OCI-LY1 (cell line): Measurements from ENCODE around the gene TMEM121.
A peak's percentile ranks its signal among the peaks of the same experiment; 100 is the strongest.

Experiments used
- H2AFZ ChIP-seq: fragments of 200-600 bp; sonication (generic), shearing (Covaris generic); 2 replicates; pipeline ENCODE4 v1.6.0; 2014; ENCODE audit warnings: antibody characterized with exemption, mild to moderate bottlenecking, low read length
- H3F3A ChIP-seq: fragments of 200-600 bp; sonication (generic), shearing (Covaris generic); 2 replicates; pipeline ENCODE4 v1.6.0; 2014; ENCODE audit warnings: mild to moderate bottlenecking, antibody characterized with exemption, low read length, moderate library complexity; ENCODE audit not compliant: insufficient read depth
- H3K27ac ChIP-seq: fragments of 200-600 bp; sonication (generic); 2 replicates; pipeline ENCODE4 v1.5.1; 2014; ENCODE audit warnings: low read length, mixed run types, mild to moderate bottlenecking, low read depth; ENCODE audit not compliant: poor library complexity, severe bottlenecking
- H3K27me3 ChIP-seq: fragments of 200-600 bp; sonication (generic); 2 replicates; pipeline ENCODE4 v1.6.0; 2014; ENCODE audit warnings: antibody characterized with exemption, mild to moderate bottlenecking, low read length, moderate library complexity; ENCODE audit not compliant: insufficient read depth
- H3K36me3 ChIP-seq: fragments of 200-600 bp; sonication (generic); 2 replicates; pipeline ENCODE4 v1.6.1; 2014; ENCODE audit warnings: mild to moderate bottlenecking, antibody characterized with exemption, low read length, moderate library complexity, mixed read lengths; ENCODE audit not compliant: insufficient read depth
- H3K4me1 ChIP-seq: fragments of 200-600 bp; sonication (generic); 2 replicates; pipeline ENCODE4 v1.5.1; 2014; ENCODE audit warnings: mild to moderate bottlenecking, low read length, moderate library complexity; ENCODE audit not compliant: insufficient read depth, severe bottlenecking
- H3K4me2 ChIP-seq: fragments of 200-600 bp; sonication (generic), shearing (Covaris generic); 2 replicates; pipeline ENCODE4 v1.6.1; 2014; ENCODE audit warnings: low read length
- H3K4me3 ChIP-seq: fragments of 200-600 bp; sonication (generic); 2 replicates; pipeline ENCODE4 v1.5.1; 2014; ENCODE audit warnings: low read length, low read depth, mild to moderate bottlenecking, mixed read lengths; ENCODE audit not compliant: poor library complexity, severe bottlenecking
- H3K79me2 ChIP-seq: fragments of 200-600 bp; shearing (Covaris generic); 2 replicates; pipeline ENCODE4 v1.6.1; 2016; ENCODE audit warnings: mixed run types, low read length, mixed read lengths; ENCODE audit not compliant: insufficient read depth
- H3K9ac ChIP-seq: fragments of 200-600 bp; sonication (generic), shearing (Covaris generic); 2 replicates; pipeline ENCODE4 v1.6.1; 2014; ENCODE audit warnings: mild to moderate bottlenecking, low read length, mixed read lengths
- H3K9me2 ChIP-seq: fragments of 200-600 bp; sonication (generic), shearing (Covaris generic); 2 replicates; pipeline ENCODE4 v1.6.1; 2014; ENCODE audit warnings: low read depth, mild to moderate bottlenecking, low read length, mixed read lengths
- H3K9me3 ChIP-seq: fragments of 200-600 bp; shearing (Covaris generic); 2 replicates; pipeline ENCODE4 v1.6.1; 2014; ENCODE audit warnings: low read length, mixed read lengths
- H4K20me1 ChIP-seq: fragments of 200-600 bp; sonication (generic), shearing (Covaris generic); 2 replicates; pipeline ENCODE4 v1.6.0; 2016; ENCODE audit warnings: mild to moderate bottlenecking, low read length; ENCODE audit not compliant: insufficient read depth
- CTCF ChIP-seq: fragments of 200-600 bp; sonication (generic), shearing (Covaris generic); IDR thresholded peaks from 2 replicates; pipeline ENCODE4 v1.5.1; 2017; ENCODE audit warnings: mild to moderate bottlenecking, antibody characterized with exemption, low read length, moderate library complexity, mixed read lengths
- EZH2 ChIP-seq: fragments of 200-600 bp; sonication (generic), shearing (Covaris generic); IDR thresholded peaks from 2 replicates; pipeline ENCODE4 v1.8.0; 2017; ENCODE audit warnings: borderline replicate concordance, mixed run types, mild to moderate bottlenecking, antibody characterized with exemption, low read length, moderate library complexity, mixed read lengths

TMEM121 gene

GRCh38 chr14:105485739-105486162 is 40.6 kb upstream of the TMEM121 start:
- no peaks in the 10 kb centered on the region for H3F3A ChIP-seq
- no peaks in the 10 kb centered on the region for H4K20me1 ChIP-seq
- H3K9ac ChIP-seq, result no peak overlapping the region
- no peak overlapping the region for H2AFZ ChIP-seq
- no peak overlapping the region for H3K4me2 ChIP-seq
- H3K36me3 ChIP-seq, result no peaks in the 10 kb centered on the region
- TF ChIP-seq CTCF (peak; percentile 29; the same call in 1 of the 2 replicates), EZH2 (no peak)
- H3K4me1 ChIP-seq, result peaks cover 50% of the 10 kb centered on the region
- H3K79me2 ChIP-seq, result no peaks in the 10 kb centered on the region
- H3K9me3 ChIP-seq, result no peaks in the 10 kb centered on the region
- peaks cover 19% of the 10 kb centered on the region for H3K27me3 ChIP-seq
- H3K27ac ChIP-seq, result no peak overlapping the region
- H3K4me3 ChIP-seq, result no peak overlapping the region
- no peaks in the 10 kb centered on the region for H3K9me2 ChIP-seq

GRCh38 chr14:105486163-105486973 is 40.0 kb upstream of the TMEM121 start, which contains the start of gene CRIP1:
Gene CRIP1, plus strand, starts transcription at chr14:105486886. Its CDS starts 374 bp downstream, at chr14:105487260.
- Histone ChIP-seq H3K9me3 (no peaks in the 10 kb centered on the region), H3K9ac (peak within 1 kb of the TSS; percentile 61), H3K9me2 (no peaks in the 10 kb centered on the region), H3K4me1 (peaks cover 45% of the 10 kb centered on the region), H3K27ac (no peak within 1 kb of the TSS), H3K36me3 (no peaks in the 10 kb centered on the region), H4K20me1 (no peaks in the 10 kb centered on the region), H3F3A (no peaks in the 10 kb centered on the region), H3K79me2 (no peaks in the 10 kb centered on the region), H3K4me3 (peak within 1 kb of the TSS; percentile 59), H3K27me3 (peaks cover 19% of the 10 kb centered on the region), H3K4me2 (peak within 1 kb of the TSS; percentile 82), H2AFZ (no peak within 1 kb of the TSS)
- TF ChIP-seq CTCF (no peak), EZH2 (no peak)

- Histone ChIP-seq H3K4me1 (peaks cover 43% of the 10 kb centered on the region), H3K9ac (peak overlapping the region; percentile 61), H4K20me1 (no peaks in the 10 kb centered on the region), H3K4me3 (peak overlapping the region; percentile 59), H3K27me3 (peaks cover 19% of the 10 kb centered on the region), H3K9me3 (no peaks in the 10 kb centered on the region), H3F3A (no peaks in the 10 kb centered on the region), H3K9me2 (no peaks in the 10 kb centered on the region), H3K79me2 (no peaks in the 10 kb centered on the region), H2AFZ (no peak overlapping the region), H3K36me3 (no peaks in the 10 kb centered on the region), H3K4me2 (peak overlapping the region; percentile 82), H3K27ac (no peak overlapping the region)
- TF ChIP-seq EZH2, result no peak
- no peak for TF ChIP-seq CTCF
Measured at GRCh38 chr14:105486974-105487448, 39.4 kb upstream of the TMEM121 start.
